T-helper 22 cell (primary cell): ENCODE measurements around the gene ROR1.

ENCODE experiments used
- DNase-seq: peaks from one replicate; pipeline ENCODE4 v3.0.0-alpha.2; 2020; ENCODE audit warnings: low read depth

The ROR1 gene

GRCh38 chr1:63773815-63774616 lies at the start of gene ROR1:
Gene ROR1, plus strand, starts transcription at chr1:63774017.
- DNase-seq: no peak

DNA sequence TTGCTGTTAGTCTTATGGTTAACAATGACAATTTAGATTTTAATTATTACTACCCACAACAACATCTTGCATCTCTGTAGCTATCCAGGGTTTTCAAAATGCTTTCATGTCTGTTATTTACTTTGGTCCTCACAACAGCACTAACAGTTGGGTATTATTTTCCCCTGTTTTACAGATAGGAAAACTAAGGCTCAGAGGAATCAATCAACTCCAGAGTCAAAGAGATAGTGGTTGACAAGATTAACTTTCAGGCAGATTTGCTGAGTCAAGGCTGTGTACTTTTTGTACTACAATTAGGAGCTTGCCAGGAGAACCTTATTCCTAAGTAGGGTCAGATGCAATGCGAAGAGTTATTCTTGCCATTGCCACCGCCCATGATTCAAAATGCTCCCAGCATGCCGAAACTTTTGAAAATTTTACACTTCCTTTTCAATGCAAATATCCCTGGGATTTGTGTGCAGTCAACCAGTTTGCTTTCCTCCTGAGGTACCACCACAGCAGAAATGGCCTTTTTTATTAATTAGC lies 49.4 kb upstream of the ROR1 start:
- no peak for DNase-seq

DNA sequence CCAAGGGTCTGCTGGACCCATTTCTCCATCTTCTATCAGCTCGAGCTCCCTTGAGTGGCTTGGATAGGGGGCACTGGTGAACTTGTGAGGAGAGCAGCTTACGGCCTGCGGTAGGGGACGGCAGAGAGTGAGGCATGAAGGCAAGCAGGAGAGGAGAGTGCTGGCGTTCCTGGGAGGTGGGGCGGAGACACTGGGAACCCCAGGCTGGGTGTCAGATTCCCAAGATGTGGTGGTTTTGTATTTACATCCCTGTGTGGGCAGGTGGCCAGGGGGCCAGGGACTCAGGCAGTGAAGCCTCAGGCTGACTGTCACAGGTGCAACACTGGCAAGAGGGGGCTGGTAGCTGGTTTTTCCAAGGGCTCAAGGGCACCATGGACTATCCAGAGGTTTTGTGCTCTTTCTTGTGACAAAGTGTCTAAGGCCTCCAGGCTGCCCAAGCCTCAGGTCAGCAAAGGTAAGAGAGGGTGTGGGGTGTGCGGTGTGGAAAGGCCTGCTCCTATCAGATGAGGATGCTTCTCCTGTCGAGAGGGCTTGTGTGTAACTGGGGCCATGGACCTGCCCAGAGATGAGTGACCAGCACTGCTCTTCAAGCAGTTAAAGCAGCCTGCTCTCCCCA lies 45.1 kb upstream of the ROR1 start:
- DNase-seq: no peak

DNA sequence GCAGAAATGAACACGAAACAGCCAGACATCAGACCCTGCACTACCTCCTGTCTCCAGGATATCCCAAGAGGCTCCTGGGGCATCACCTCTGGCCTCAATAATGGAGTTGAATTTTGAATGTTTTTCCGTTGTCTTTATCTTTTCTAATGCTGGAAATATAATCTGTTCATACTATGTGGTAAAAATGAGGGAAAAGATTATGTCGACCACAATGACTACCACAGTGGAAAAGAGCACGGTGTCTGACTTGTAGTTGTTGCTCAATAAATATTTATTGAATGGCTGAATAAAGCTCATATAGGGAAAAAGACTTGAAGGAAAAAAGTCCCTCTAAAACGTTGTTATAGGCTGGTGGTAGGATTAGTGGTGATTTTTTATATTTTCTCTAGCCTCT lies 44.6 kb upstream of the ROR1 start:
- no peak for DNase-seq

DNA sequence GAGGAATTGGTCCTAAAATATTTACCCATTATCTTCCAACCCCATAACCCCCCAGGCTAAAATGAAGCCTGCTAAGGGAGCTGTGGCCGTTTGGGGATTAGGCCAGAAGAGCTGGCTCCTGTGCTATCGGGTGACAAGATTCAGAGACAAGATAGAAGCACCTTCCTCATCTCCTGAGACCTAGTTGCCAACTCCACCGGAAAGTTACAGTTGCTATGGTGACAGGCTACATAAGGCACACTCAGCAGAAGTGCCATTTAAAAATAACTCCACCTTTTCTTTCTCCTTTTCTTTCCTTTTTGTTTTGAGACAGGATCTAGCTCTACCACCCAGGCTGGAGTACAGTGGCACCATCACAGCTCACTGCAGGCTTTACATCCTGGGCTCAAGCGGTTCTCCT lies 43.6 kb upstream of the ROR1 start:
- DNase-seq: no peak

GRCh38 chr1:63731117-63732043 lies 42.4 kb upstream of the ROR1 start:
- DNase-seq: no peak

DNA sequence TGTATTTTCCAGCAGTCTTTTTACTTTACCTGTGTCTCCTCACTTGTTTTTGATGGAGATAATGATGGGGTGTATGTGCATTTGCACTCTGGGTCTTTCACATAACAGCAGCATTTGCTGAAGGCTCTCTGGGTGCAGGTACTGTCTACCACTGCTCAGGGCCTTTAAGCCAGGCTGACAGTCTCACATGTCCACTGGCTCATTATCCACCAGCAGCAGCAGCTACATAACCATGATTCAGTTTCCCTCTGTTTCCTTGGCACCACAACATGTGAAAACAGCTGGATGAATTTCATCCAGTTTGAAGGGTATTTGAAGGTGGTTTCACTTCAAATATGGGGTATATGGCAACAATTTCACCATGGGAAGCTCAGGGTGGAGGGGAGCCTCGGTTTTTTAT lies 41.2 kb upstream of the ROR1 start:
- no peak for DNase-seq

DNA sequence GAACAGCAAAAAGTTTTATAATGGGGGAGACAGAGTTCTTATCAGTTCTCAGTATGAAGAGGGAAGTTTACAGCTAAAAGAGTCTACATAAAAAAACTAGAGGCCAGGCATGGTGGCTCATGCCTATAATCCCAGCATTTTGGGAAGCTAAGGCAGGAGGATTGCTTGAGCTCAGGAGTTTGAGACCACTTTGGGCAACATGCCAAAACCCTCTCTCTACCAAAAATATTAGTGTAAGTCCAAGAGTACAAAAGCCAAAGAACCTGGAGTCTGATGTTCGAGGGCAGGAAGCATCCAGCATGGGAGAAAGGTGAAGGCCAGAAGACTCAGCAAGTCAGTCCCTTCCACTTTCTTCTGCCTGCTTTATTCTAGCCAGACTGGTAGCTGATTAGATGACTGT lies 35.0 kb upstream of the ROR1 start:
- no peak for DNase-seq

GRCh38 chr1:63739452-63739851 lies 34.4 kb upstream of the ROR1 start:
- DNase-seq: no peak

DNA sequence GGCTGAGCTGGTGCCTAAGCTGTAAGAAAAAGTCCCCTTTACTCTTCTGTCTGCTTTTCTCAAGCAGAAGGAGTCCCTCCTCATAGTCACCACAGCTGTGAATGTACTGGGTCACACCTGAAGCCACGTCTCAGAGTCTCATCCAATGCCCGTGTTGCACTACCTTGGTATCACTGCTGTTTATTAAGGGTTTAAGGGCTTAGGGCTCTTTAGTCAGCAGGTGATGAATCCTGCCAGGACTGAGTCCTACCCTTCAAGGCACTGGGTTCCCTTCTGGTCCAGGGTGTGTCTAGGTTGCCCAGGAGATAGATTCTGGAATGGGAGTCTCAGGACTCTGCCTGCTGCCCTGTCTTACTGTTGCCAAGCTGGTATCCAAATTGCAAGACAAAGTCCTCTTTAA lies 33.4 kb upstream of the ROR1 start:
- DNase-seq: no peak

DNA sequence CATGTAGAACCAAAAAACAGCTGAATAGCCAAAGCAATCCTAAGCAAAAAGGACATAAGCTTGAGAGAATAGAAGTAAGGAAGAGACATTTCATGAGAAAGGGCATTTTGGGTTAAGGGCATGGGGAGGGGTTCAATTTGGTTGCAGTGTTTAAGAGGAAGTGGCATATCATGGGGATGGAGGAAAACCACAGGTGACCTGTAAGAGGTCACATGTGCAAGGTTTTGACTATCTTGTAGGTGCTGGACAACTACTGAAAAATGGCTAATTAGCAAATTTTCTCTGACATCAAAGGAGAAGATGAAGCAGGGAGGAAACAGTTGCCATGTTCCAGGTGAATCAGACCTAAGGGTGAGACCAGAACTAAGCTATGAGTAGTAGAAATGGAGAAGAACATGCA lies 31.3 kb upstream of the ROR1 start:
- DNase-seq: no peak

- DNase-seq: no peak
Measured at GRCh38 chr1:63743781-63744180, 30.0 kb upstream of the ROR1 start.

DNA sequence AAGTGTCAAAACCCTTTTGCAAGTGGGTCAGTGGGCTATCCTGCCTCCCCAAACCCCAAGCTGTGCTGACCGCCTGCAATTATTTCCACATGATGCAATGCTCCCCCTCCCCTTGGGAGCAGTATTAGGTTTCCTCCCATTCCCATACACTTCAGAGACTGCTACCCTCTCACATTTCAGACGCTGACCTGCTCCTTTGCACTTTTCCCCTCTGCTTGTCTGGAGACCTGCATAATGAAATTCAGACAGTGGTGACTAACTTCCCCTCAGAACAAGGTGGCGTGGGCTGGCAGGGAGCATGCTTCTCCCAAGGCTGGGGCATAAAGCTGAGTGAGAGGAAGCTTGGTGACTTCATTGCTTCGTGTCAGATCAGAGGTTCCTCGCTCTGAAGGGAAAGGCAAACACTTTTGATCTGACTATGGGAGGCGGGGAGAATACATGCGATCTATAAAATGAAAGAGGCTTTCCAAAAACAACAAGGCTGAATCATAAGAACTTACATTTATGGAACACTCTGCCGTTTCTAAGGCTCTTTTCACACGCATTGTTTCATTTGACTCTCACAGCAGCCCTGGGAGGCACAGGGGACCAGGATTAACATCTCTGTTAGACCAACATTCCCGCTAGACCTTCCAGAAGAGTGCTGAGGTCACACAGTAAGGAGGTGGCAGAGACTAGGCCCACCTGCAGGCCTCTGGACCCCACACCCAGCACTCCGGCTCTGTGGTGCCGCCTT lies 27.5 kb upstream of the ROR1 start:
- no peak for DNase-seq

DNA sequence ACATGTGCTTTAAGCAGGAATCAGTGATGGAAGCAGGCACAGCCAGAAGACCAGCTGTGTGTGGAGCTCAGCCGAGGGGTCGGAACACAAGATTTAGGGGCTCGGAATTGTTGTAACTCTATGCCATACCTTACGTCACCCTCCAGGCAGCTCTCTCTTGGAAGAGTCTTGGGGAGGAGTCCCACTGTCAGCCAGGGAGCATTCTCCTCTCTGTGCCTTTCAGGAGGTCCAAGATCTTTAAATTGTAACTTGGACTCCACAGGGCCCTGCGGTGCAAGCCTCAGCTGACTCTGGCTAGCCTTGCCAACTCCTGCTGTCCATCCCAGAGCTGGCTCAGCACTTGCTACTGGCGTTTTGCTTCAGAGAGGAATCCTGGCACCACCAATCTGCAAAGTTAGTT lies 26.4 kb upstream of the ROR1 start:
- no peak for DNase-seq

DNA sequence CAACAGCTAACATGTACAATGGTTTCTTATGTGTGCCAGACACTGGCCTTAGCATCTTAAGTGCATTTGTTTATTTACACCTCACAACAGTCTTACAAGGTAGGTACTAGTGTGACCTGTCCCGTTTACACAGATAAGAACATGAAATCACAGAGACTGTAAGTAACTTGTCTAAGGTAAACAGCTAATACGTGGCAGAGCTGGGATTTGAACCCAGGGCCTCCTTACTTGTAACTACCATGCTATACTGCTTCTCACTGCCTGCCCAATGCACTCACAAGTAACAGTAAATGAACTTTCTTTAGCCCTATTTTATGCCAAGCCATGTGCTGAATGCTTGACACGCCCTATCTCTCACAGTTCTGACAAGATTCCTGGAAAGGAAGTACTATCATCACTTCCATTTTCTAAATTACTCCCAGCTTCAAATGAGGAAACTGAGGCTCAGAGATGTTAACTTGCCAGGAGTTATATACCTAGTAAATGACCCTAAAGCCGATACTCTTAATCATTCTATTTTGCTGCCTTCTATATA lies 25.7 kb upstream of the ROR1 start:
- DNase-seq: no peak

- no peak for DNase-seq
Measured at GRCh38 chr1:63748641-63749040, 25.2 kb upstream of the ROR1 start.

- DNase-seq: no peak
Measured at GRCh38 chr1:63750721-63751120, 23.1 kb upstream of the ROR1 start.

- DNase-seq: no peak
Measured at GRCh38 chr1:63752176-63752575, 21.6 kb upstream of the ROR1 start.

DNA sequence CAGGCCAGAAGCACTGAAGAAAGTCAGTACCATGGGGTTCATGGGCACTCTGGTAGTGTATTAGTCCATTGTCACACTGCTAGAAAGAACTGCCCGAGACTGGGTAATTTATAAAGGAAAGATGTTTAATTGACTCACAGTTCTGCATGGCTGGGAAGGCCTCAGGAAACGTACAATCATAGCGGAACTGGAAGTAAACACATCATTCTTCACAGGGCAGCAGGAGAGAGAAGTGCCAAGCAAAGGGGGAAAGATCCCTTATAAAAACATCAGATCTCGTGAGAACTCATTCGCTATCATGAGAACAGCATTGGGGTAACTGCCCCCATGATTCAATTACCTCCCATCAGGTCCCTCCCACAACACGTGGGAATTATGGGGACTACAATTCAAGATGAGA lies 20.2 kb upstream of the ROR1 start:
- DNase-seq: no peak

GRCh38 chr1:63756839-63757238 lies 17.0 kb upstream of the ROR1 start:
- DNase-seq: no peak

DNA sequence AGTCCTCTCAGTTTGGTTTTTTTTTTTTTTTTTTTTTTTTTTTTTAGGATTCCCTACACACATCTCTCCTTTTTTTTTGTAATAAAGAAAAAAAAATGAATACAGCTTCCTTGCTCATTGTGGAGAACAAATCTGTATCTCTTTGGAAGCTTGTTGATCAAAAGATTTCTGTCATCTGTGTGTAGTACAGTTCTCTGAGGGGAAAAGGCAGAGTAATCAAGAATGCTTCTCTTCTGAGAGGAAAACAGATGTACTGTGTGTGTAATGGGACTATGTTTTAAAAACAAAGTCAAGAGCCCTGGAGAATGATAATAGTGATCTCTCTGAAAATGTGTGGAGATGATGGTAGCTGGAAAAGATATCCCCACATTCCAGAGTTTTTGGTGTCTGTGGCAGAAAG lies 16.5 kb upstream of the ROR1 start:
- DNase-seq: no peak

- no peak for DNase-seq
Measured at GRCh38 chr1:63758791-63759190, 15.0 kb upstream of the ROR1 start.
